Endothelial cell of umbilical vein (primary cell): ENCODE results near the gene USP48. TPM values are rescaled to one million over a fixed set of nuclear protein-coding genes. Genes with fewer than 3 reads are reported as not detected.
"Not testable (repeated sequence)": the region's sequence is repeated elsewhere in the genome, so short reads cannot be mapped to it uniquely, and the experiment has no call there.

Source experiments
- BruUV-seq: library from RNA; stranded (reverse); fragments of 400-500 nt; replicated peaks from 2 replicates; lab custom pipeline; 2021; lab: Mats Ljungman, UMichigan
- CTCF ChIA-PET: fragments of 300-600, 350-600 bp; sonication (Branson Sonifier 250); formaldehyde crosslinking; loops from one replicate; lab custom pipeline; 2021; ENCODE audit warnings: antibody characterized with exemption, inconsistent platforms; lab: Charles Lee
- POLR2A ChIA-PET: fragments of 300-600, 350-600 bp; sonication (Branson Sonifier 250); formaldehyde crosslinking; loops from one replicate; lab custom pipeline; 2021; ENCODE audit warnings: antibody characterized with exemption, inconsistent platforms; lab: Charles Lee
- DNase-seq: peaks from one replicate; pipeline ENCODE4 v3.0.0-alpha.2; 2011; ENCODE audit warnings: low read depth, low spot score
- FAIRE-seq: peaks from 2 replicates; lab custom pipeline; 2011; peaks lifted over from hg19 to GRCh38; lab: Jason Lieb, UNC
- H2AFZ ChIP-seq: 2 replicates; pipeline ENCODE4 v1.6.0; 2012; ENCODE audit warnings: low read depth, low read length, control low read depth, inconsistent platforms
- H3K27ac ChIP-seq: 2 replicates; pipeline ENCODE4 v1.5.1; 2011; ENCODE audit warnings: low read depth, mild to moderate bottlenecking, control low read depth, low read length, moderate library complexity; ENCODE audit not compliant: insufficient read depth
- H3K27me3 ChIP-seq, 2 experiments: 2 replicates each; pipeline versions ENCODE4 v1.6.0 to v1.6.1; 2011; ENCODE audit warnings: low read length in 2 of 2, mixed read lengths in 1 of 2; ENCODE audit not compliant: control insufficient read depth in 2 of 2, insufficient read depth in 2 of 2
- H3K36me3 ChIP-seq, 2 experiments: 2 replicates in 1 of 2; 3 replicates in 1 of 2; pipeline ENCODE4 v1.5.1; 2011; ENCODE audit warnings: low read length in 2 of 2, mild to moderate bottlenecking in 1 of 2, moderate library complexity in 1 of 2; ENCODE audit not compliant: control insufficient read depth in 2 of 2, insufficient read depth in 2 of 2; ENCODE audit errors: extremely low read depth in 1 of 2
- H3K4me1 ChIP-seq: 3 replicates; pipeline ENCODE4 v1.5.1; 2011; ENCODE audit warnings: mild to moderate bottlenecking, low read length; ENCODE audit not compliant: control insufficient read depth, insufficient read depth; ENCODE audit errors: extremely low read depth
- H3K4me2 ChIP-seq: 2 replicates; pipeline ENCODE4 v1.6.1; 2011; ENCODE audit warnings: low read length, control low read depth, mixed read lengths; ENCODE audit not compliant: insufficient read depth
- H3K4me3 ChIP-seq, 3 experiments: fragments of 200-600 bp in 1 of 3; sonication (generic), shearing (Covaris generic) in 1 of 3; replicated peaks in 1 of 3; 2 replicates each; pipeline ENCODE4 v1.5.1; 2011 to 2016; ENCODE audit warnings: control low read depth in 3 of 3, low read length in 3 of 3, mild to moderate bottlenecking in 2 of 3, inconsistent platforms in 1 of 3, low read depth in 1 of 3, moderate library complexity in 1 of 3; ENCODE audit not compliant: insufficient read depth in 1 of 3
- H3K79me2 ChIP-seq: 2 replicates; pipeline ENCODE4 v1.6.0; 2012; ENCODE audit warnings: low read length, inconsistent platforms; ENCODE audit not compliant: control insufficient read depth, insufficient read depth
- H3K9ac ChIP-seq: replicated peaks from 2 replicates; pipeline ENCODE3; 2011; ENCODE audit warnings: low read length, control low read depth; ENCODE audit not compliant: insufficient read depth; ENCODE audit errors: extremely low read depth
- H3K9me1 ChIP-seq: replicated peaks from 3 replicates; pipeline ENCODE4 v1.6.0; 2011; ENCODE audit warnings: mild to moderate bottlenecking, low read length; ENCODE audit not compliant: control insufficient read depth, insufficient read depth; ENCODE audit errors: extremely low read depth
- H3K9me3 ChIP-seq: replicated peaks from 2 replicates; pipeline ENCODE4 v1.5.1; 2012; ENCODE audit warnings: low read length, inconsistent platforms; ENCODE audit not compliant: control insufficient read depth, insufficient read depth
- H4K20me1 ChIP-seq: replicated peaks from 2 replicates; pipeline ENCODE3; 2011; ENCODE audit warnings: mild to moderate bottlenecking, low read length; ENCODE audit not compliant: control insufficient read depth, insufficient read depth; ENCODE audit errors: extremely low read depth
- EZH2 ChIP-seq: IDR thresholded peaks from 2 replicates; pipeline ENCODE4 v1.6.1; 2012; ENCODE audit warnings: borderline replicate concordance, low read depth, mild to moderate bottlenecking, moderate library complexity, low read length, inconsistent platforms; ENCODE audit not compliant: severe bottlenecking
- FOS ChIP-seq: IDR thresholded peaks from 2 replicates; pipeline ENCODE4 v1.6.1; 2011; ENCODE audit warnings: mild to moderate bottlenecking, low read length, moderate library complexity, borderline replicate concordance; ENCODE audit not compliant: insufficient read depth
- GATA2 ChIP-seq: IDR thresholded peaks from 2 replicates; pipeline ENCODE4 v1.7.0; 2011; ENCODE audit warnings: low read depth, mild to moderate bottlenecking, moderate library complexity, mixed read lengths, low read length; ENCODE audit not compliant: insufficient read length, insufficient read depth
- JUN ChIP-seq: IDR thresholded peaks from 2 replicates; pipeline ENCODE4 v1.6.1; 2011; ENCODE audit warnings: borderline replicate concordance, low read depth; ENCODE audit not compliant: insufficient read length, insufficient read depth
- MYC ChIP-seq: IDR thresholded peaks from one replicate; pipeline ENCODE4 v1.6.1; 2011; ENCODE audit warnings: mild to moderate bottlenecking, low read depth, low read length
- POLR2A ChIP-seq: IDR thresholded peaks from 2 replicates; pipeline ENCODE4 v1.6.1; 2012; ENCODE audit warnings: low read depth, mild to moderate bottlenecking, control low read depth, low read length
- POLR2AphosphoS5 ChIP-seq: IDR thresholded peaks from 2 replicates; pipeline ENCODE4 v1.6.1; 2012; ENCODE audit warnings: low read depth, mild to moderate bottlenecking, control low read depth, low read length, moderate library complexity; ENCODE audit not compliant: insufficient read depth
- dilution Hi-C: fragments of 300-500 bp; cut with MboI; formaldehyde crosslinking; loops from one replicate; pipeline ENCODE4 v1.15.0; 2019; ENCODE audit warnings: low sequenced_read_pairs; ENCODE audit not compliant: extremely low pct_ligation_motif_present
- intact Hi-C: fragments of 100-400 bp; cut with micrococcal nuclease; formaldehyde crosslinking; loops from one replicate; pipeline ENCODE4 v1.10.0; 2022
- polyA plus RNA-seq, 4 experiments: library from polyadenylated mRNA; depleted of rRNA in 3 of 4; stranded (reverse) in 3 of 4; unstranded in 1 of 4; fragments of >200 nt; gene quantifications; 2 replicates each; pipeline versions ENCODE4 v1.2.1 to v1.2.3, GENCODE V29; 2011 to 2012; ENCODE audit warnings: missing spikeins in 1 of 4
- total RNA-seq: library from RNA; stranded (reverse); gene quantifications from 2 replicates; pipeline ENCODE4 v1.2.3, GENCODE V29; 2021
- TF ChIP-seq, protein P1 (sequence below), 2 donors: IDR thresholded peaks; 1 replicate in 1 of 2; 2 replicates in 1 of 2; pipeline ENCODE4 v1.5.1; 2011; ENCODE audit warnings: low read length in 2 of 2, mild to moderate bottlenecking in 2 of 2, moderate library complexity in 2 of 2, control low read depth in 1 of 2, inconsistent platforms in 1 of 2, low read depth in 1 of 2; ENCODE audit not compliant: insufficient read depth in 1 of 2; ENCODE audit errors: extremely low read depth in 1 of 2
- TF ChIP-seq, protein P2 (sequence below): IDR thresholded peaks from 2 replicates; pipeline ENCODE4 v1.6.1; 2011; ENCODE audit not compliant: insufficient read depth, insufficient read length

USP48 gene
- total and polyA plus RNA-seq, 2 donors (not counting 3 experiments of a cell fraction or from before 2014, with no cell fraction given), result 27.2 to 149 TPM

DNA sequence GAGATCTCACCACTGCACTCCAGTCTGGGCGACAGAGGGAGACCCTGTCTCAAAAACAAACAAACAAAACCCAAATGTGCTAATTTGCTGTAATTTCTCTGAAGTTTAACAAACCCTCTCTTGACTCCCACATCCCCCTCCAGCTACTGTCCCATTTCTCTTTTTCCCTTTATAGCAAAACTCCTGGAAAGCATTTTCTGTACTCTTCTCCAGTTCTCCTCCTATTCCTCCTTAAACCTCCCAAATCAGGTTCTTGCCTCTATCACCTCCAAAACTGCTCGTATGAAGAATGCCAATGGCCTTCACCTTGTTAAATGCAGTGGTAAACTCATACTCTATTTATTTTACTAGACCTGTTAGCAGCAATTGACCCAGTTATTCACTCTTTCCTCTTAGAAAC lies 3.7 kb upstream of the USP48 start:
- TF ChIP-seq EZH2 (no peak), POLR2A (no peak), JUN (no peak), FOS (no peak), POLR2AphosphoS5 (no peak), MYC (no peak), GATA2 (no peak)
- TF ChIP-seq, protein P1, sequence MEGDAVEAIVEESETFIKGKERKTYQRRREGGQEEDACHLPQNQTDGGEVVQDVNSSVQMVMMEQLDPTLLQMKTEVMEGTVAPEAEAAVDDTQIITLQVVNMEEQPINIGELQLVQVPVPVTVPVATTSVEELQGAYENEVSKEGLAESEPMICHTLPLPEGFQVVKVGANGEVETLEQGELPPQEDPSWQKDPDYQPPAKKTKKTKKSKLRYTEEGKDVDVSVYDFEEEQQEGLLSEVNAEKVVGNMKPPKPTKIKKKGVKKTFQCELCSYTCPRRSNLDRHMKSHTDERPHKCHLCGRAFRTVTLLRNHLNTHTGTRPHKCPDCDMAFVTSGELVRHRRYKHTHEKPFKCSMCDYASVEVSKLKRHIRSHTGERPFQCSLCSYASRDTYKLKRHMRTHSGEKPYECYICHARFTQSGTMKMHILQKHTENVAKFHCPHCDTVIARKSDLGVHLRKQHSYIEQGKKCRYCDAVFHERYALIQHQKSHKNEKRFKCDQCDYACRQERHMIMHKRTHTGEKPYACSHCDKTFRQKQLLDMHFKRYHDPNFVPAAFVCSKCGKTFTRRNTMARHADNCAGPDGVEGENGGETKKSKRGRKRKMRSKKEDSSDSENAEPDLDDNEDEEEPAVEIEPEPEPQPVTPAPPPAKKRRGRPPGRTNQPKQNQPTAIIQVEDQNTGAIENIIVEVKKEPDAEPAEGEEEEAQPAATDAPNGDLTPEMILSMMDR (IDR thresholded peaks at IDR 0.05; ENCODE audit: extremely low read depth in 1 of 2, insufficient read depth in 1 of 2, low read depth in 1 of 2, low read length in 2 of 2), result no peak
- TF ChIP-seq, protein P2, sequence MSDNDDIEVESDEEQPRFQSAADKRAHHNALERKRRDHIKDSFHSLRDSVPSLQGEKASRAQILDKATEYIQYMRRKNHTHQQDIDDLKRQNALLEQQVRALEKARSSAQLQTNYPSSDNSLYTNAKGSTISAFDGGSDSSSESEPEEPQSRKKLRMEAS, result no peak
- Histone ChIP-seq H3K4me2 (no peak overlapping the region), H3K9me1 (no peaks in the 10 kb centered on the region), H3K27ac (no peak overlapping the region), H3K9me3 (no peaks in the 10 kb centered on the region), H3K36me3 (no peaks in the 10 kb centered on the region), H4K20me1 (no peaks in the 10 kb centered on the region), H3K27me3 (no peaks in the 10 kb centered on the region), H3K79me2 (peaks cover 13% of the 10 kb centered on the region), H2AFZ (no peak overlapping the region), H3K4me1 (no peaks in the 10 kb centered on the region), H3K4me3 (no peak overlapping the region), H3K9ac (no peak overlapping the region)
- no TSS peak for BruUV-seq
- POLR2A ChIA-PET, result no interaction called here
- CTCF ChIA-PET, result no interaction called here
- intact Hi-C loops, result no loop called here
- FAIRE-seq (no peak), DNase-seq (no peak)
- dilution Hi-C loops, result no loop called here

- H3K4me3 ChIP-seq, BruUV-seq, H3K4me1 ChIP-seq, H2AFZ ChIP-seq, H3K27ac ChIP-seq, H3K27me3 ChIP-seq, CTCF ChIA-PET, H3K9me3 ChIP-seq, dilution Hi-C loops, H3K9ac ChIP-seq, POLR2A ChIA-PET, intact Hi-C loops, FAIRE-seq, H4K20me1 ChIP-seq, H3K4me2 ChIP-seq, H3K36me3 ChIP-seq, H3K9me1 ChIP-seq, DNase-seq: not testable (repeated sequence)
- peaks cover 18% of the 10 kb centered on the region for H3K79me2 ChIP-seq
These were observed 2.8 kb upstream of the USP48 start for GRCh38 chr1:21785764-21786163.
